Osteocyte (in vitro differentiated cells): Measurements from ENCODE around the gene NHS. TPM values are rescaled to one million over a fixed set of nuclear protein-coding genes. Genes with fewer than 3 reads are reported as not detected.

ENCODE experiments used
- DNase-seq: peaks from one replicate; pipeline ENCODE4 v3.0.0; 2021; ENCODE audit warnings: mixed read lengths; ENCODE audit not compliant: unreplicated experiment; ENCODE audit errors: extremely low spot score
- H3K27ac Mint-ChIP-seq: one replicate; pipeline ENCODE4 v1.8.0; 2021; ENCODE audit warnings: mild to moderate bottlenecking, mixed read lengths; ENCODE audit not compliant: unreplicated experiment
- H3K27me3 Mint-ChIP-seq: one replicate; pipeline ENCODE4 v1.8.0; 2021; ENCODE audit warnings: mixed read lengths; ENCODE audit not compliant: unreplicated experiment
- H3K36me3 Mint-ChIP-seq: one replicate; pipeline ENCODE4 v1.8.0; 2021; ENCODE audit warnings: mixed read lengths; ENCODE audit not compliant: unreplicated experiment
- H3K4me1 Mint-ChIP-seq: one replicate; pipeline ENCODE4 v1.8.0; 2021; ENCODE audit warnings: mixed read lengths; ENCODE audit not compliant: unreplicated experiment
- H3K4me3 Mint-ChIP-seq: one replicate; pipeline ENCODE4 v1.8.0; 2021; ENCODE audit warnings: mild to moderate bottlenecking, moderate library complexity, mixed read lengths; ENCODE audit not compliant: unreplicated experiment
- H3K9me3 Mint-ChIP-seq: one replicate; pipeline ENCODE4 v1.8.0; 2021; ENCODE audit warnings: mixed read lengths; ENCODE audit not compliant: unreplicated experiment
- total RNA-seq: library from RNA; stranded (reverse); gene quantifications from 2 replicates; pipeline ENCODE4 v1.2.1, GENCODE V29; 2021
- TF ChIP-seq, protein P1 (sequence below): fragments of 200-600 bp; sonication (generic); IDR thresholded peaks from 2 replicates; pipeline ENCODE4 v1.5.0; 2021; ENCODE audit warnings: antibody characterized with exemption, mild to moderate bottlenecking, moderate library complexity

Gene NHS
- total RNA-seq, 1 donor from 2014 or later: 4.3 TPM

DNA sequence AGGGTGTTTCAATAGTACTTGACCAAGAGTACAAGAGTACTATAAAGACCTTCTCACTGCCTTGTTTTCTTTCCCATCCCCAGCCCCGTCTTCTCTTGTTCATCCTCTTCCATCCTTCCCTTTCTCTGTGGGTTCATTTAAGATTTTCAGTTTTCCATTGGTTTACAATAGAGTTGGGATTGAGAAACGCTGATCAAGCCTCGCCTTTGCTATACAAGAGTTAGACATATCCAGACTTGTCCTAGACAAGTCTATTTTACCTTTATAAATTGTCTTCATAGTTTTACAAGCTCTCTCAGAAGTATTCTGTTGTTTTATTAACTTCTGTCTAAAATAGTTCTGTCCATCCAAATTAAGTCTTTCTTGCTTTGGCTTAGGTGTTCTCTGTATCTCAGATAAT is 332.7 kb downstream of the NHS start:
- Mint-ChIP-seq H3K4me3 (no peak overlapping the region), H3K36me3 (no peaks in the 10 kb centered on the region), H3K9me3 (peaks cover 5% of the 10 kb centered on the region)

DNA sequence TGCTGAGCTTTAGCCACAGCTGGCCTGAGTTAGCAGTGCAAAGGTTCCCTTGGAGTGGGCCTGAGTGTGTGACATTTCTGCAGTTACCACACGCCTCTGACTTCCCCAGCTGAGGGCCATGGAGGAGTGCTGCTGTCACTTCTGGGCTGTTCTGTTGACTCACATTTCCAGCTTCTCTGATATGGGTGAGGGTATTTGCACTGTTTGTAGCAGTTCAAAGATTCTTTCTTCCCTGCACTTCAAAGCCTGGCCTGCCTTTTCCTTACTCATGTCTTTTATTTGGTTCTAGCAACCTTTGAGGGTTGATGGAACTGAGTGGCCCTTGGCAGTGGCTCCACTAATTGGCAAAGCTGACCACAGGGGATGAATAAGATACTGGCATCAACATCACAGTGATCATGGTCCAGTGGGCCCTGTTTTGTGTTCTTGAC is 335.9 kb downstream of the NHS start:
- Mint-ChIP-seq H3K27me3 (peaks cover 3% of the 10 kb centered on the region), H3K36me3 (no peaks in the 10 kb centered on the region), H3K4me1 (no peaks in the 10 kb centered on the region), H3K4me3 (no peak overlapping the region), H3K27ac (no peak overlapping the region), H3K9me3 (peaks cover 5% of the 10 kb centered on the region)
- no peak for DNase-seq
- TF ChIP-seq, protein P1, sequence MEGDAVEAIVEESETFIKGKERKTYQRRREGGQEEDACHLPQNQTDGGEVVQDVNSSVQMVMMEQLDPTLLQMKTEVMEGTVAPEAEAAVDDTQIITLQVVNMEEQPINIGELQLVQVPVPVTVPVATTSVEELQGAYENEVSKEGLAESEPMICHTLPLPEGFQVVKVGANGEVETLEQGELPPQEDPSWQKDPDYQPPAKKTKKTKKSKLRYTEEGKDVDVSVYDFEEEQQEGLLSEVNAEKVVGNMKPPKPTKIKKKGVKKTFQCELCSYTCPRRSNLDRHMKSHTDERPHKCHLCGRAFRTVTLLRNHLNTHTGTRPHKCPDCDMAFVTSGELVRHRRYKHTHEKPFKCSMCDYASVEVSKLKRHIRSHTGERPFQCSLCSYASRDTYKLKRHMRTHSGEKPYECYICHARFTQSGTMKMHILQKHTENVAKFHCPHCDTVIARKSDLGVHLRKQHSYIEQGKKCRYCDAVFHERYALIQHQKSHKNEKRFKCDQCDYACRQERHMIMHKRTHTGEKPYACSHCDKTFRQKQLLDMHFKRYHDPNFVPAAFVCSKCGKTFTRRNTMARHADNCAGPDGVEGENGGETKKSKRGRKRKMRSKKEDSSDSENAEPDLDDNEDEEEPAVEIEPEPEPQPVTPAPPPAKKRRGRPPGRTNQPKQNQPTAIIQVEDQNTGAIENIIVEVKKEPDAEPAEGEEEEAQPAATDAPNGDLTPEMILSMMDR: no peak

More for the DNA sequence above, 332.7 kb downstream of the NHS start:
- TF ChIP-seq, protein P1: no peak
- Mint-ChIP-seq H3K27ac (no peak overlapping the region), H3K4me1 (no peaks in the 10 kb centered on the region), H3K27me3 (peaks cover 2% of the 10 kb centered on the region)
- DNase-seq: no peak

DNA sequence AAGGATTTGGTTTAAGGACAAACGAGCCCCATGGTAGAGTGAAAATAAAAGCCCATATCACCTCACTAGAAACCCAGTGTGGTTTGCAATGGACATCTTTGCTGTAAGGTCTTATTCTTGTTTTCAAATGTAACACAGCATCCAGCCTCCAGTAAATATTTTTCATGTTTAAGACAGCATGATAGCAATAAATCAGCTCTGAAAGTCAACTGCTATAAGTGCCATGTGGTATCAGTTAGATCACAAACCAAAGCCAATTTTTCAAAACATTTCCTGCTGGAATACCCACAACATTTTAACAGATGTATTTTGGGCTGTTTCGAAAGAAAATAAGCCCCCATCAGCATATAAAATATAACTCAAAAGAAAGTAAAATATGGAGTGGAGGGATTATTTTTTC is 338.3 kb downstream of the NHS start:
- TF ChIP-seq, protein P1: no peak
- no peak overlapping the region for H3K27ac Mint-ChIP-seq
- H3K4me1 Mint-ChIP-seq: no peaks in the 10 kb centered on the region
- no peaks in the 10 kb centered on the region for H3K36me3 Mint-ChIP-seq
- no peaks in the 10 kb centered on the region for H3K9me3 Mint-ChIP-seq
- DNase-seq: no peak
- H3K4me3 Mint-ChIP-seq: no peak overlapping the region
- H3K27me3 Mint-ChIP-seq: peaks cover 3% of the 10 kb centered on the region

DNA sequence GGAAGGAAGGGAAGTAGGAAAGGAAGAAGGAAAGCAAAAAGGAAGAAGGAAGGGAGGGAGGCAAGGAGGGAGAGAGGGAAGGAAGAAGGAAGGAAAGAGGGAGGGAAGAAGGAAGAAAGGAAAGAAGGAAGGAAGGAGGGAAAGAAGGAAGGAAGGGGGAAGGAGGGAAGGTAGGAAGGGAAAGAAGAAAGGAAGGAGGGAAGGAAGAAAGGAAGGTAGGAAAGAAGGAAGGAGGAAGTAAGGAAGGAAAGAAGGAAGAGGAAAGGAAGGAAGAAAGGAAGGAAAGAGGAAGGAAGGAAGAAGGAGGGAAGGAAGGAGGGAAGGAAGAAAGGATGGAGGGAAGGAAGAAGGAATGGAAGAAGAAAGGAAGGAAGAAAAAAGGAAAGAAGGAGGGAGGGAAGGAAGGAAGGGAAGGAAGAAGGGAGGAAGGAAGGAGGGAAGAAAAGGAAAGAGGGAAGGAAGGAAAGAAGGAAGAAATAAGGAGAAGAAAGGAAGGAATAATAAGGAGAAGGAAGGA is 343.7 kb downstream of the NHS start:
- DNase-seq: no peak
- no peak overlapping the region for H3K4me3 Mint-ChIP-seq
- no peaks in the 10 kb centered on the region for H3K36me3 Mint-ChIP-seq
- H3K4me1 Mint-ChIP-seq: no peaks in the 10 kb centered on the region
- H3K27me3 Mint-ChIP-seq: no peaks in the 10 kb centered on the region
- no peak overlapping the region for H3K27ac Mint-ChIP-seq
- TF ChIP-seq, protein P1: no peak
- H3K9me3 Mint-ChIP-seq: no peaks in the 10 kb centered on the region

DNA sequence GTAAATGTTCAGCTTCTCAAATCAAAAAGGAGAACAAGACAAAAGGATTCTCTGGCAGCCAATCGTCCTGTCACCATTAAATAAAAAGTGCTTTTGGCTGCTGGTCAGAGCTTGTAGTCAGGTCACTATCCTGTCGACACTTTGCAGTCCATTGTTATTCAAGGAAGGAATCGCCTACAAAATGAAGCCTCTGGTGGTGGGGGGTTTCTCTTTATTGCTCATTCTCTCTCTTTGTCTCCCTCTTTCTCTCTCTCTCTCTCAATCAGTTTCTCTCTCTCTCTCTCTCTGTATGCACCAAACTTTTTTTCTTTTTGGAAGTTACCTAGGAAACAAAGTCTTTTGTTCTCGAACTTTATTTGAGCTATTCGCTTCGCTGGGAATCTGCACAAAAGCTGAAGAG is 344.7 kb downstream of the NHS start:
- Mint-ChIP-seq H3K27ac (no peak overlapping the region), H3K27me3 (no peaks in the 10 kb centered on the region), H3K9me3 (no peaks in the 10 kb centered on the region), H3K4me3 (no peak overlapping the region), H3K36me3 (no peaks in the 10 kb centered on the region), H3K4me1 (no peaks in the 10 kb centered on the region)
- TF ChIP-seq, protein P1: no peak
- no peak for DNase-seq
